ENCODE data around the gene ARL16. TPM values are rescaled to one million over a fixed set of nuclear protein-coding genes. Genes with fewer than 3 reads are reported as not detected.

Gene ARL16
- total RNA-seq, 1 donor from 2014 or later, result 38.6 TPM

DNA sequence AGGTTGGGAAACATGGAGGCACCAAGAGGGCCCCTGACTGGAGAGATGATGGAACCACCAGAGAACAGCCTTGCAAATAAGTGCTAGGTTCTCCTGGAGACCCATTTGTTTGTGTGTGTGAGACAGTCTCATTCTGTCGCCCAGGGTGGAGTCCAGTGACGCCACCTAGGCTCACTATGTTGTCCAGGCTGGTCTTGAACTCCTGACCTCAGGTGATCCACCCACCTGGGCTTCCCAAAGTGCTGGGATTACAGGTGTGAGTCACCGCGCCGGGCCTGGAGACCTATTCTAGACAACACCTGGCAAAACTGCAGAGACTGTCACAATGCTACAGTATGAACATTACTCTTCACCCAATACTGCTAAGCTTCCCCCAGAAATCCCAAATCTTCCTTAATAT is 48.2 kb downstream of the ARL16 start:
- no peak for DNase-seq (ENCODE audit: low read depth)
- H3K27me3 ChIP-seq (ENCODE audit: insufficient read depth, low read length), result no peaks in the 10 kb centered on the region
- H4K20me1 ChIP-seq (ENCODE audit: insufficient read depth, low read length), result peaks cover 55% of the 10 kb centered on the region
- H3K9ac ChIP-seq (ENCODE audit: low read length), result peak overlapping the region; percentile 97
- no peaks in the 10 kb centered on the region for H3K9me3 ChIP-seq (ENCODE audit: insufficient read depth, low read depth, low read length)
- H2AFZ ChIP-seq (ENCODE audit: low read depth, low read length), result no peak overlapping the region
- peaks cover 11% of the 10 kb centered on the region for H3K4me1 ChIP-seq (ENCODE audit: insufficient read depth, low read length)
- peaks cover 10% of the 10 kb centered on the region for H3K4me1 Mint-ChIP-seq (ENCODE audit: low read depth, unreplicated experiment)
- TF ChIP-seq, protein P1, sequence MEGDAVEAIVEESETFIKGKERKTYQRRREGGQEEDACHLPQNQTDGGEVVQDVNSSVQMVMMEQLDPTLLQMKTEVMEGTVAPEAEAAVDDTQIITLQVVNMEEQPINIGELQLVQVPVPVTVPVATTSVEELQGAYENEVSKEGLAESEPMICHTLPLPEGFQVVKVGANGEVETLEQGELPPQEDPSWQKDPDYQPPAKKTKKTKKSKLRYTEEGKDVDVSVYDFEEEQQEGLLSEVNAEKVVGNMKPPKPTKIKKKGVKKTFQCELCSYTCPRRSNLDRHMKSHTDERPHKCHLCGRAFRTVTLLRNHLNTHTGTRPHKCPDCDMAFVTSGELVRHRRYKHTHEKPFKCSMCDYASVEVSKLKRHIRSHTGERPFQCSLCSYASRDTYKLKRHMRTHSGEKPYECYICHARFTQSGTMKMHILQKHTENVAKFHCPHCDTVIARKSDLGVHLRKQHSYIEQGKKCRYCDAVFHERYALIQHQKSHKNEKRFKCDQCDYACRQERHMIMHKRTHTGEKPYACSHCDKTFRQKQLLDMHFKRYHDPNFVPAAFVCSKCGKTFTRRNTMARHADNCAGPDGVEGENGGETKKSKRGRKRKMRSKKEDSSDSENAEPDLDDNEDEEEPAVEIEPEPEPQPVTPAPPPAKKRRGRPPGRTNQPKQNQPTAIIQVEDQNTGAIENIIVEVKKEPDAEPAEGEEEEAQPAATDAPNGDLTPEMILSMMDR (IDR thresholded peaks at IDR 0.05; ENCODE audit: insufficient read depth, low read depth, low read length), result no peak
- TF ChIP-seq EZH2 (IDR thresholded peaks at IDR 0.05; ENCODE audit: insufficient read depth, low read length), result no peak
- H3K79me2 ChIP-seq (ENCODE audit: insufficient read depth, low read length), result peaks cover 63% of the 10 kb centered on the region
- H3K9me3 Mint-ChIP-seq (ENCODE audit: unreplicated experiment), result no peaks in the 10 kb centered on the region
- peak overlapping the region; percentile 89 for H3K27ac ChIP-seq (ENCODE audit: low read depth, low read length)
- peak overlapping the region; percentile 98 for H3K4me3 Mint-ChIP-seq (ENCODE audit: unreplicated experiment)
- H3K27me3 Mint-ChIP-seq (ENCODE audit: low read depth, unreplicated experiment), result no peaks in the 10 kb centered on the region
- no peak for FAIRE-seq
- peak overlapping the region; percentile 96 for H3K27ac Mint-ChIP-seq (ENCODE audit: unreplicated experiment)
- peak overlapping the region; percentile 86 for H3K4me3 ChIP-seq (ENCODE audit: insufficient read depth, low read depth, low read length)
- peaks cover 3% of the 10 kb centered on the region for H3K36me3 Mint-ChIP-seq (ENCODE audit: low read depth, unreplicated experiment)
- peaks cover 7% of the 10 kb centered on the region for H3K36me3 ChIP-seq (ENCODE audit: insufficient read depth, low read length)
- H3K4me2 ChIP-seq (ENCODE audit: low read length), result peak overlapping the region; percentile 96

DNA sequence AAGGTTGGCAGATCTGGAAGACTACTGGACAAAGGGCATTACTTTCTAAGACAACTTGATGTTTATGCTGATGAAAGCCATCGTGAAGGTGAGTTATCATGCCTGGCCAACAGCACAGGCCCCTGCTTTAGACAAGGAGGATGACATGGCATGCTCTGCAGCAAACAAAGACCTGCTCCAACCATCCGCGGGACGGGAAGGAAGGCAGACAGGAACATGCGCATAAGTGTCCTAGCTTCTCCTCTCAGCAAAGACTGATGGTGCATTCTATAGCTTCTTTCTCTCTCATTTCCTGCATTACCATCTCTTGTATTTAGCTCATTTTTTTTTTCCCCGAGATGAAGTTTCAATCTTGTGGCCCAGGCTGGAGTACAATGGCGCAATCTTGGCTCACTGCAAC is 52.1 kb downstream of the ARL16 start:
- Mint-ChIP-seq H3K27ac (ENCODE audit: unreplicated experiment) (no peak overlapping the region), H3K4me3 (ENCODE audit: unreplicated experiment) (no peak overlapping the region), H3K9me3 (ENCODE audit: unreplicated experiment) (no peaks in the 10 kb centered on the region), H3K27me3 (ENCODE audit: low read depth, unreplicated experiment) (no peaks in the 10 kb centered on the region), H3K36me3 (ENCODE audit: low read depth, unreplicated experiment) (peaks cover 8% of the 10 kb centered on the region), H3K4me1 (ENCODE audit: low read depth, unreplicated experiment) (peaks cover 10% of the 10 kb centered on the region)
- FAIRE-seq (no peak), DNase-seq (ENCODE audit: low read depth) (no peak)
- Histone ChIP-seq H4K20me1 (ENCODE audit: insufficient read depth, low read length) (peaks cover 66% of the 10 kb centered on the region), H3K9me3 (ENCODE audit: insufficient read depth, low read depth, low read length) (no peaks in the 10 kb centered on the region), H3K27me3 (ENCODE audit: insufficient read depth, low read length) (no peaks in the 10 kb centered on the region), H3K9ac (ENCODE audit: low read length) (no peak overlapping the region), H2AFZ (ENCODE audit: low read depth, low read length) (no peak overlapping the region), H3K27ac (ENCODE audit: low read depth, low read length) (no peak overlapping the region), H3K36me3 (ENCODE audit: insufficient read depth, low read length) (peaks cover 19% of the 10 kb centered on the region), H3K4me3 (ENCODE audit: insufficient read depth, low read depth, low read length) (no peak overlapping the region), H3K79me2 (ENCODE audit: insufficient read depth, low read length) (peaks cover 72% of the 10 kb centered on the region), H3K4me1 (ENCODE audit: insufficient read depth, low read length) (peaks cover 11% of the 10 kb centered on the region), H3K4me2 (ENCODE audit: low read length) (no peak overlapping the region)
- TF ChIP-seq, protein P1 (IDR thresholded peaks at IDR 0.05; ENCODE audit: insufficient read depth, low read depth, low read length), result no peak
- TF ChIP-seq EZH2 (IDR thresholded peaks at IDR 0.05; ENCODE audit: insufficient read depth, low read length), result no peak

Small RNA genes lying within 50 kb of the gene (microRNA-seq; reads per million reads assigned to microRNA genes)
- 3.3 reads per million, percentile 9 among the genes with 10 or more reads in this experiment for gene MIR6786

Other genes starting within 250 kb of the ARL16 start
- gene ACTG1, start 171.0 kb downstream of the ARL16 start, total RNA-seq, result 7,049 and 7,369 TPM in 2 replicates
- 5.6 and 8.0 TPM in 2 replicates for gene FSCN2, start 155.4 kb downstream of the ARL16 start, total RNA-seq
- gene FAAP100, start 131.4 kb downstream of the ARL16 start, total RNA-seq, result 35.8 and 38.9 TPM in 2 replicates
- 125 and 127 TPM in 2 replicates for gene NPLOC4, start 46.7 kb downstream of the ARL16 start, total RNA-seq
- 2.7 and 3.2 TPM in 2 replicates for gene TSPAN10, start 46.6 kb downstream of the ARL16 start, total RNA-seq
- gene PDE6G, start 27.3 kb downstream of the ARL16 start, total RNA-seq, result not detected in 2 replicates
- 22.0 and 28.5 TPM in 2 replicates for gene OXLD1, start 17.2 kb downstream of the ARL16 start, total RNA-seq
- 25.2 and 29.4 TPM in 2 replicates for gene CCDC137, start 17.1 kb downstream of the ARL16 start, total RNA-seq
- gene HGS, start 214 bp upstream of the ARL16 start, total RNA-seq, result 106 and 122 TPM in 2 replicates
- gene MRPL12, start 19.6 kb upstream of the ARL16 start, total RNA-seq, result 69.9 and 71.3 TPM in 2 replicates
- gene SLC25A10, start 28.5 kb upstream of the ARL16 start, total RNA-seq, result 7.9 and 9.3 TPM in 2 replicates
- gene GCGR, start 120.4 kb upstream of the ARL16 start, total RNA-seq, result not detected in 2 replicates
- 106 and 113 TPM in 2 replicates for gene MCRIP1, start 149.5 kb upstream of the ARL16 start, total RNA-seq
- gene PPP1R27, start 151.3 kb upstream of the ARL16 start, total RNA-seq, result 0.65 TPM in 1 of 2 replicates, not detected in the other
- 1,268 and 1,504 TPM in 2 replicates for gene P4HB, start 176.7 kb upstream of the ARL16 start, total RNA-seq
- gene ARHGDIA, start 187.5 kb upstream of the ARL16 start, total RNA-seq, result 352 and 367 TPM in 2 replicates
- 86.4 and 110 TPM in 2 replicates for gene ALYREF, start 207.8 kb upstream of the ARL16 start, total RNA-seq
- gene ANAPC11, start 207.9 kb upstream of the ARL16 start, total RNA-seq, result 104 and 113 TPM in 2 replicates
- 2.0 and 2.7 TPM in 2 replicates for gene NPB, start 218.4 kb upstream of the ARL16 start, total RNA-seq
- gene PCYT2, start 227.6 kb upstream of the ARL16 start, total RNA-seq, result 26.0 and 31.6 TPM in 2 replicates
- gene SIRT7, start 234.4 kb upstream of the ARL16 start, total RNA-seq, result 26.5 and 30.2 TPM in 2 replicates
- gene MAFG, start 243.9 kb upstream of the ARL16 start, total RNA-seq, result 33.2 and 35.8 TPM in 2 replicates

All from astrocyte (in vitro differentiated cells and primary cell).